H1 (cell line): ENCODE results near the gene ATOH8. TPM values are rescaled to one million over a fixed set of nuclear protein-coding genes. Genes with fewer than 3 reads are reported as not detected.

Experiments used
- CTCF ChIA-PET: fragments of 300-600 bp; sonication (Branson Sonifier 250); formaldehyde crosslinking; loops from one replicate; lab custom pipeline; 2021; ENCODE audit not compliant: partially characterized antibody; lab: Charles Lee
- POLR2A ChIA-PET: fragments of 300-600 bp; sonication (Branson Sonifier 250); formaldehyde crosslinking; loops from one replicate; lab custom pipeline; 2021; ENCODE audit warnings: inconsistent platforms; ENCODE audit not compliant: partially characterized antibody; lab: Charles Lee
- DNase-seq, 2 experiments: peaks; one replicate each; pipeline versions ENCODE4 v3.0.0 to v3.0.0-alpha.2; 2010 to 2022; ENCODE audit warnings: low spot score in 2 of 2, low read depth in 1 of 2, mixed read lengths in 1 of 2
- FAIRE-seq: peaks from 2 replicates; lab custom pipeline; 2011; peaks lifted over from hg19 to GRCh38; lab: Jason Lieb, UNC
- H2AFZ ChIP-seq: 2 replicates; pipeline ENCODE4 v1.8.1; 2012; ENCODE audit warnings: low read length, inconsistent platforms
- H2AK5ac ChIP-seq: 2 replicates; pipeline ENCODE4 v1.6.1; 2013; ENCODE audit warnings: low read depth, low read length
- H2BK120ac ChIP-seq: replicated peaks from 2 replicates; pipeline ENCODE3; 2013; ENCODE audit warnings: low read depth, low read length, inconsistent platforms
- H2BK12ac ChIP-seq: 2 replicates; pipeline ENCODE4 v1.6.1; 2013; ENCODE audit warnings: low read depth, low read length
- H2BK15ac ChIP-seq: 2 replicates; pipeline ENCODE4 v1.6.1; 2013; ENCODE audit warnings: low read length
- H2BK20ac ChIP-seq: 2 replicates; pipeline ENCODE4 v1.6.1; 2013; ENCODE audit warnings: low read length
- H2BK5ac ChIP-seq: 2 replicates; pipeline ENCODE4 v1.6.1; 2013; ENCODE audit warnings: low read depth, low read length
- H3K14ac ChIP-seq: 2 replicates; pipeline ENCODE4 v1.6.1; 2013; ENCODE audit warnings: inconsistent platforms; ENCODE audit not compliant: insufficient read length
- H3K18ac ChIP-seq: 2 replicates; pipeline ENCODE4 v1.6.1; 2013; ENCODE audit warnings: low read length; ENCODE audit errors: extremely low read depth
- H3K23ac ChIP-seq: 2 replicates; pipeline ENCODE4 v1.6.1; 2013; ENCODE audit warnings: inconsistent platforms; ENCODE audit not compliant: insufficient read length
- H3K23me2 ChIP-seq: 2 replicates; pipeline ENCODE4 v1.6.1; 2013; ENCODE audit warnings: low read depth, low read length
- H3K27ac ChIP-seq: 2 replicates; pipeline ENCODE4 v1.6.1; 2011; ENCODE audit warnings: low read depth, low read length, inconsistent platforms
- H3K27me3 ChIP-seq, 4 experiments: replicated peaks in 1 of 4; 1 replicate in 1 of 4; 2 replicates in 3 of 4; pipeline versions ENCODE4 v1.6.1 to v1.8.1; 2011 to 2013; ENCODE audit warnings: low read length in 3 of 4, mild to moderate bottlenecking in 3 of 4, inconsistent platforms in 2 of 4, mixed read lengths in 2 of 4, moderate library complexity in 1 of 4; ENCODE audit not compliant: control insufficient read depth in 3 of 4, insufficient read depth in 3 of 4; ENCODE audit errors: extremely low read depth in 1 of 4
- H3K36me3 ChIP-seq, 4 experiments: 2 replicates each; pipeline versions ENCODE4 v1.6.1 to v1.8.1; 2011 to 2013; ENCODE audit warnings: mild to moderate bottlenecking in 4 of 4, low read length in 3 of 4, moderate library complexity in 2 of 4, control low read depth in 1 of 4, inconsistent platforms in 1 of 4; ENCODE audit not compliant: insufficient read depth in 4 of 4, control insufficient read depth in 2 of 4
- H3K4ac ChIP-seq: replicated peaks from 2 replicates; pipeline ENCODE3; 2013; ENCODE audit warnings: low read length, low read depth, mixed read lengths, inconsistent platforms; ENCODE audit not compliant: insufficient read length
- H3K4me1 ChIP-seq, 4 experiments: replicated peaks in 1 of 4; 1 replicate in 1 of 4; 2 replicates in 3 of 4; pipeline versions ENCODE4 v1.6.1 to v1.8.1; 2011 to 2013; ENCODE audit warnings: low read length in 3 of 4, inconsistent platforms in 2 of 4, mixed read lengths in 1 of 4; ENCODE audit not compliant: insufficient read depth in 4 of 4, control insufficient read depth in 3 of 4
- H3K4me2 ChIP-seq, 2 experiments: 2 replicates each; pipeline versions ENCODE4 v1.6.1 to v1.8.1; 2011 to 2013; ENCODE audit warnings: low read depth in 2 of 2, low read length in 2 of 2, control low read depth in 1 of 2, inconsistent platforms in 1 of 2, mild to moderate bottlenecking in 1 of 2; ENCODE audit not compliant: insufficient read depth in 1 of 2
- H3K4me3 ChIP-seq, 4 experiments: fragments of 200-600, 300-600 bp in 1 of 4; sonication (generic), shearing (Covaris generic), sonication (Bioruptor Twin) in 1 of 4; 2 replicates each; pipeline versions ENCODE4 v1.5.1 to v1.8.1; 2011 to 2016; ENCODE audit warnings: low read length in 4 of 4, low read depth in 3 of 4, control low read depth in 2 of 4, inconsistent platforms in 2 of 4, mild to moderate bottlenecking in 2 of 4, mixed read lengths in 1 of 4, moderate library complexity in 1 of 4; ENCODE audit not compliant: insufficient read depth in 2 of 4; ENCODE audit errors: extremely low read depth in 1 of 4
- H3K56ac ChIP-seq: replicated peaks from 2 replicates; pipeline ENCODE3; 2013; ENCODE audit warnings: low read depth, mild to moderate bottlenecking, mixed read lengths, low read length, inconsistent platforms; ENCODE audit not compliant: insufficient read length
- H3K79me1 ChIP-seq: 2 replicates; pipeline ENCODE4 v1.6.1; 2013; ENCODE audit warnings: low read depth, low read length, control low read depth
- H3K79me2 ChIP-seq, 2 experiments: 2 replicates each; pipeline versions ENCODE4 v1.6.1 to v1.8.1; 2012 to 2013; ENCODE audit warnings: low read length in 2 of 2, mild to moderate bottlenecking in 2 of 2, inconsistent platforms in 1 of 2; ENCODE audit not compliant: insufficient read depth in 2 of 2, control insufficient read depth in 1 of 2
- H3K9ac ChIP-seq, 4 experiments: replicated peaks in 1 of 4; 1 replicate in 1 of 4; 2 replicates in 3 of 4; pipeline versions ENCODE4 v1.6.1 to v1.8.1; 2011 to 2013; ENCODE audit warnings: low read depth in 3 of 4, low read length in 3 of 4, control low read depth in 2 of 4, mild to moderate bottlenecking in 2 of 4, moderate library complexity in 2 of 4, inconsistent platforms in 1 of 4; ENCODE audit errors: extremely low read depth in 1 of 4
- H3K9me3 ChIP-seq, 2 experiments: 2 replicates each; pipeline versions ENCODE4 v1.6.1 to v1.8.1; 2012 to 2013; ENCODE audit warnings: mild to moderate bottlenecking in 2 of 2, moderate library complexity in 2 of 2, control low read depth in 1 of 2, inconsistent platforms in 1 of 2, low read depth in 1 of 2, low read length in 1 of 2, mixed read lengths in 1 of 2; ENCODE audit not compliant: insufficient read depth in 2 of 2
- H4K20me1 ChIP-seq, 2 experiments: replicated peaks in 1 of 2; 2 replicates each; pipeline versions ENCODE3 to v1.8.1; 2011 to 2013; ENCODE audit warnings: inconsistent platforms in 2 of 2, low read length in 2 of 2, mild to moderate bottlenecking in 1 of 2; ENCODE audit not compliant: insufficient read depth in 2 of 2, control insufficient read depth in 1 of 2
- H4K5ac ChIP-seq: 2 replicates; pipeline ENCODE4 v1.6.1; 2013; ENCODE audit warnings: low read length, low read depth, mixed read lengths, inconsistent platforms; ENCODE audit not compliant: insufficient read length
- H4K8ac ChIP-seq: 2 replicates; pipeline ENCODE4 v1.8.0; 2013; ENCODE audit warnings: mild to moderate bottlenecking, moderate library complexity, low read length, inconsistent platforms; ENCODE audit not compliant: insufficient read depth; ENCODE audit errors: extremely low read depth
- H4K91ac ChIP-seq: replicated peaks from 2 replicates; pipeline ENCODE3; 2013; ENCODE audit warnings: low read length, mixed read lengths, inconsistent platforms; ENCODE audit not compliant: insufficient read length
- BRCA1 ChIP-seq: IDR thresholded peaks from 2 replicates; pipeline ENCODE4 v1.6.1; 2012; ENCODE audit warnings: low read depth, low read length, improper control_type of control experiment
- CEBPB ChIP-seq: IDR thresholded peaks from 2 replicates; pipeline ENCODE4 v1.6.1; 2012; ENCODE audit warnings: low read depth, low read length
- CHD1 ChIP-seq: IDR thresholded peaks from 2 replicates; pipeline ENCODE4 v1.6.1; 2012; ENCODE audit warnings: low read depth, low read length, improper control_type of control experiment
- GABPA ChIP-seq: IDR thresholded peaks from 2 replicates; pipeline ENCODE4 v1.6.1; 2011; ENCODE audit warnings: mild to moderate bottlenecking, low read length, moderate library complexity, borderline replicate concordance; ENCODE audit not compliant: insufficient read depth
- GTF2F1 ChIP-seq: IDR thresholded peaks from 2 replicates; pipeline ENCODE4 v1.6.1; 2012; ENCODE audit warnings: low read depth, low read length, improper control_type of control experiment, borderline replicate concordance
- KDM4A ChIP-seq: IDR thresholded peaks from one replicate; pipeline ENCODE4 v1.7.1; 2012; ENCODE audit warnings: low read depth, mild to moderate bottlenecking, moderate library complexity, low read length, inconsistent platforms; ENCODE audit not compliant: severe bottlenecking
- RNF2 ChIP-seq: fragments of 200-900, 300-1000 bp; sonication (generic); IDR thresholded peaks from 2 replicates; pipeline ENCODE4 v1.7.1; 2016; ENCODE audit warnings: borderline replicate concordance, low read depth, mild to moderate bottlenecking, antibody characterized with exemption, low read length; ENCODE audit not compliant: poor library complexity, severe bottlenecking; ENCODE audit errors: missing control alignments
- SIRT6 ChIP-seq: IDR thresholded peaks from one replicate; pipeline ENCODE4 v1.7.1; 2012; ENCODE audit warnings: low read length, inconsistent platforms
- SP1 ChIP-seq: IDR thresholded peaks from 2 replicates; pipeline ENCODE4 v1.6.1; 2011; ENCODE audit warnings: low read depth, low read length
- SP2 ChIP-seq: IDR thresholded peaks from 2 replicates; pipeline ENCODE4 v1.6.1; 2012; ENCODE audit warnings: mild to moderate bottlenecking, low read length, inconsistent platforms
- SP4 ChIP-seq: IDR thresholded peaks from 2 replicates; pipeline ENCODE4 v1.6.1; 2012; ENCODE audit warnings: low read length, inconsistent platforms
- TCF12 ChIP-seq: IDR thresholded peaks from 2 replicates; pipeline ENCODE4 v1.6.1; 2011; ENCODE audit warnings: low read depth, mild to moderate bottlenecking, low read length
- TEAD4 ChIP-seq: IDR thresholded peaks from 2 replicates; pipeline ENCODE4 v1.6.1; 2012; ENCODE audit warnings: low read depth, low read length, inconsistent platforms, mixed read lengths
- WGBS, 2 experiments: shearing (Covaris generic) in 1 of 2; methylation state at CpG; one replicate each; pipeline versions ENCODE4 v1.1.6 to v1.1.7; 2013 to 2015; ENCODE audit warnings: low lambda C conversion rate in 2 of 2, mixed read lengths in 2 of 2, inconsistent platforms in 1 of 2, low coverage in 1 of 2, missing lambda C conversion rate in 1 of 2; ENCODE audit not compliant: insufficient replicate concordance in 2 of 2, insufficient coverage in 1 of 2, insufficient read length in 1 of 2; ENCODE audit errors: extremely low coverage in 1 of 2, missing lambda C conversion rate in 1 of 2; 5-methylcytosine and 5-hydroxymethylcytosine counted together
- polyA plus RNA-seq, 7 experiments: library from polyadenylated mRNA; depleted of rRNA in 3 of 7; stranded (reverse) in 5 of 7; unstranded in 2 of 7; fragments of >200 nt in 5 of 7; fragments of 200-250 nt in 2 of 7; gene quantifications; 1 replicate in 5 of 7; 2 replicates in 1 of 7; 4 replicates in 1 of 7; pipeline versions ENCODE4 v1.2.1 to v1.2.3, GENCODE V29; 2011 to 2013; ENCODE audit warnings: missing spikeins in 2 of 7, mixed read lengths in 2 of 7
- total RNA-seq: library from RNA; stranded (reverse); fragmentation: NEBNext Ultra II Directional; extraction: Animal tissue kit (Norgen Biotek cat#: 25700); gene quantifications from 2 replicates; pipeline ENCODE4 v1.2.1, GENCODE V29; 2021
- TF ChIP-seq, protein P1 (sequence below): IDR thresholded peaks from 2 replicates; pipeline ENCODE4 v1.6.1; 2011; ENCODE audit warnings: low read length, improper control_type of control experiment

The ATOH8 gene
- total and polyA plus RNA-seq, 2 of the 8 experiments (the other 6 are each of a cell fraction or from before 2014, with no cell fraction given) = 0.50 to 0.53 TPM

DNA sequence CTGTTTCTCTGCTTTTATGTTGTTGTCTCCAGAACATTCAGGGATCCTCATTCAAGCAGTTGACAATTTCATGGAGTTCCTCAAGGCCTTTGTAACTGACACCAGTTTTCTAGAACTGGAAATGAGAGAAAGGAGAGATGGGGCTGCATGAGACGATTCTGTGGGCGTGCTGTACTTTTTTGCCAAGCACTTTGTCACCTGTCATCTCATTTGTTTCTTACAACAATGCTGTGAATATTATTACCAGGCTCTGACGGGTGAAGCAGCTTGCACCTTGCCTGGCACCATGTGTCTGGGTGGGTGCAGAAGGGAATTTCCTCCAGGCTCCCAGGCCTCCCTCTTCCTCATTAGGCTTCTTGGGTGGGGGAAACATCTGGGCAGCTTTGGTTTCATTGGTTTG is 22.2 kb upstream of the ATOH8 start:
- Histone ChIP-seq H3K56ac (no peak overlapping the region), H2BK120ac (no peak overlapping the region), H3K23ac (no peak overlapping the region), H4K91ac (no peak overlapping the region), H2BK5ac (no peak overlapping the region), H3K4me2 (no peak overlapping the region), H4K8ac (no peak overlapping the region), H2BK12ac (no peak overlapping the region), H4K5ac (no peak overlapping the region), H3K27ac (no peak overlapping the region), H2BK20ac (no peak overlapping the region), H3K9me3 (no peaks in the 10 kb centered on the region), H3K14ac (no peak overlapping the region), H2AK5ac (no peak overlapping the region), H2AFZ (no peak overlapping the region), H3K4ac (no peak overlapping the region), H4K20me1 (no peaks in the 10 kb centered on the region), H3K79me1 (no peaks in the 10 kb centered on the region), H3K36me3 (no peaks in the 10 kb centered on the region), H3K18ac (no peak overlapping the region), H3K4me3 (no peak overlapping the region), H3K4me1 (no peaks in the 10 kb centered on the region), H3K27me3 (no peaks in the 10 kb centered on the region), H3K79me2 (no peaks in the 10 kb centered on the region), H2BK15ac (no peak overlapping the region), H3K23me2 (no peaks in the 10 kb centered on the region), H3K9ac (no peak overlapping the region)
- 94% methylated on average over 3 of the region's 3 CpGs; no CpG with 5 or more reads in 1 of the 2 experiments for WGBS, 2 experiments
- no peak for FAIRE-seq
- DNase-seq = no peak
- ChIA-PET CTCF (interaction anchor here (1.2 to 47.8 kb wide), 5 partner anchors 11 to 81 kb away, joined by 4 to 986 read pairs (median 16); no protein-coding TSS in a partner anchor), POLR2A (no interaction called here)
- no peak for TF ChIP-seq RNF2
- TF ChIP-seq CEBPB = no peak
- TF ChIP-seq SP1 = no peak
- no peak for TF ChIP-seq SIRT6
- no peak for TF ChIP-seq SP2
- TF ChIP-seq SP4 = no peak
- no peak for TF ChIP-seq GABPA
- TF ChIP-seq KDM4A = no peak
- no peak for TF ChIP-seq TEAD4
- no peak for TF ChIP-seq BRCA1
- no peak for TF ChIP-seq CHD1
- no peak for TF ChIP-seq GTF2F1
- TF ChIP-seq, protein P1, sequence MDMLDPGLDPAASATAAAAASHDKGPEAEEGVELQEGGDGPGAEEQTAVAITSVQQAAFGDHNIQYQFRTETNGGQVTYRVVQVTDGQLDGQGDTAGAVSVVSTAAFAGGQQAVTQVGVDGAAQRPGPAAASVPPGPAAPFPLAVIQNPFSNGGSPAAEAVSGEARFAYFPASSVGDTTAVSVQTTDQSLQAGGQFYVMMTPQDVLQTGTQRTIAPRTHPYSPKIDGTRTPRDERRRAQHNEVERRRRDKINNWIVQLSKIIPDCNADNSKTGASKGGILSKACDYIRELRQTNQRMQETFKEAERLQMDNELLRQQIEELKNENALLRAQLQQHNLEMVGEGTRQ = no peak
- no peak for TF ChIP-seq TCF12
